ENCODE data around the gene ADCY9.
A peak's percentile ranks its signal among the peaks of the same experiment; 100 is the strongest.
"Not testable (repeated sequence)": the region's sequence is repeated elsewhere in the genome, so short reads cannot be mapped to it uniquely, and the experiment has no call there.

ADCY9 gene

GRCh38 chr16:4116325-4117249 is at the start of gene ADCY9:
Gene ADCY9, minus strand, starts transcription at chr16:4116442. Its CDS starts 1,000 bp downstream, at chr16:4115442.
- DNase-seq (ENCODE audit: low read depth): peak; percentile 75
- H3K4me3 ChIP-seq (replicated peaks; ENCODE audit: low read depth, low read length): peak within 1 kb of the TSS; percentile 60
- TF ChIP-seq CTCF (IDR thresholded peaks at IDR 0.05; ENCODE audit: low read length, missing control alignments): no peak

GRCh38 chr16:4160658-4161430 is 44.6 kb upstream of the ADCY9 start:
- DNase-seq (ENCODE audit: low read depth): peak; percentile 60
- no peak overlapping the region for H3K4me3 ChIP-seq (replicated peaks; ENCODE audit: low read depth, low read length)
- peak; percentile 35 for TF ChIP-seq CTCF (IDR thresholded peaks at IDR 0.05; ENCODE audit: low read length, missing control alignments)

- H3K4me3 ChIP-seq (replicated peaks; ENCODE audit: low read depth, low read length): no peak overlapping the region
- TF ChIP-seq CTCF (IDR thresholded peaks at IDR 0.05; ENCODE audit: low read length, missing control alignments): no peak
- DNase-seq (ENCODE audit: low read depth): no peak
Measured at GRCh38 chr16:4159726-4160125, 43.5 kb upstream of the ADCY9 start.

GRCh38 chr16:4158143-4159093 is 42.2 kb upstream of the ADCY9 start:
- DNase-seq (ENCODE audit: low read depth): no peak
- H3K4me3 ChIP-seq (replicated peaks; ENCODE audit: low read depth, low read length): no peak overlapping the region
- no peak for TF ChIP-seq CTCF (IDR thresholded peaks at IDR 0.05; ENCODE audit: low read length, missing control alignments)

- no peak for TF ChIP-seq CTCF (IDR thresholded peaks at IDR 0.05; ENCODE audit: low read length, missing control alignments)
- no peak for DNase-seq (ENCODE audit: low read depth)
- no peak overlapping the region for H3K4me3 ChIP-seq (replicated peaks; ENCODE audit: low read depth, low read length)
Measured at GRCh38 chr16:4157376-4157825, 41.2 kb upstream of the ADCY9 start.

- not testable (repeated sequence) for H3K4me3 ChIP-seq (replicated peaks; ENCODE audit: low read depth, low read length); DNase-seq (ENCODE audit: low read depth)
Measured at GRCh38 chr16:4156503-4156902, 40.3 kb upstream of the ADCY9 start.

GRCh38 chr16:4153364-4153763 is 37.1 kb upstream of the ADCY9 start:
- DNase-seq (ENCODE audit: low read depth); H3K4me3 ChIP-seq (replicated peaks; ENCODE audit: low read depth, low read length): not testable (repeated sequence)

Data from fibroblast of pulmonary artery (primary cell).